Parathyroid adenoma (tissue), 2 donors: ENCODE data around the gene PPP1R1A.

ENCODE experiments used
- H2AFZ ChIP-seq: fragments of 300-600 bp; sonication (generic); one replicate; pipeline ENCODE4 v1.7.0; 2017; ENCODE audit warnings: antibody characterized with exemption, mild to moderate bottlenecking
- H3K27ac ChIP-seq: fragments of 300-600 bp; sonication (generic); one replicate; pipeline ENCODE4 v1.7.0; 2017
- H3K27me3 ChIP-seq: fragments of 300-600 bp; sonication (generic); one replicate; pipeline ENCODE4 v1.7.0; 2017; ENCODE audit warnings: low read length; ENCODE audit not compliant: control insufficient read depth, insufficient read depth
- H3K36me3 ChIP-seq: fragments of 300-600 bp; sonication (generic); one replicate; pipeline ENCODE4 v1.7.0; 2017; ENCODE audit warnings: low read length; ENCODE audit not compliant: control insufficient read depth, insufficient read depth
- H3K4me1 ChIP-seq: fragments of 300-600 bp; sonication (generic); one replicate; pipeline ENCODE4 v1.7.0; 2017; ENCODE audit warnings: control low read depth
- H3K4me2 ChIP-seq: fragments of 300-600 bp; sonication (generic); one replicate; pipeline ENCODE4 v1.7.0; 2017; ENCODE audit warnings: low read length
- H3K4me3 ChIP-seq: fragments of 300-600 bp; sonication (generic); one replicate; pipeline ENCODE4 v1.7.0; 2017; ENCODE audit warnings: low read depth, low read length
- H3K79me2 ChIP-seq: fragments of 300-600 bp; sonication (generic); one replicate; pipeline ENCODE4 v1.7.0; 2017; ENCODE audit warnings: control low read depth
- H3K9ac ChIP-seq: fragments of 300-600 bp; sonication (generic); one replicate; pipeline ENCODE4 v1.7.0; 2017; ENCODE audit warnings: mild to moderate bottlenecking
- H3K9me3 ChIP-seq: fragments of 300-600 bp; sonication (generic); one replicate; pipeline ENCODE4 v1.7.0; 2017; ENCODE audit warnings: low read length; ENCODE audit not compliant: control insufficient read depth
- CTCF ChIP-seq: fragments of 300-600 bp; sonication (generic); IDR thresholded peaks from one replicate; pipeline ENCODE4 v1.7.0; 2017; ENCODE audit warnings: antibody characterized with exemption, mild to moderate bottlenecking
- donor health status: primary hyperparathyroidism.

PPP1R1A gene

GRCh38 chr12:54624315-54625279 lies 36.1 kb upstream of the PPP1R1A start:
- H3K27ac ChIP-seq: no peak overlapping the region
- H3K36me3 ChIP-seq: no peaks in the 10 kb centered on the region
- no peaks in the 10 kb centered on the region for H3K4me1 ChIP-seq
- H3K9ac ChIP-seq: no peak overlapping the region
- no peak overlapping the region for H2AFZ ChIP-seq
- H3K79me2 ChIP-seq: no peaks in the 10 kb centered on the region
- H3K4me3 ChIP-seq: no peak overlapping the region
- no peak overlapping the region for H3K4me2 ChIP-seq
- TF ChIP-seq CTCF: no peak
- H3K27me3 ChIP-seq: no peaks in the 10 kb centered on the region
- H3K9me3 ChIP-seq: no peaks in the 10 kb centered on the region

GRCh38 chr12:54622463-54623183 lies 34.2 kb upstream of the PPP1R1A start:
- Histone ChIP-seq H3K4me3 (no peak overlapping the region), H3K79me2 (no peaks in the 10 kb centered on the region), H3K9ac (no peak overlapping the region), H3K36me3 (no peaks in the 10 kb centered on the region), H3K27ac (no peak overlapping the region), H3K4me1 (no peaks in the 10 kb centered on the region), H2AFZ (no peak overlapping the region), H3K9me3 (no peaks in the 10 kb centered on the region), H3K4me2 (no peak overlapping the region), H3K27me3 (no peaks in the 10 kb centered on the region)
- no peak for TF ChIP-seq CTCF

GRCh38 chr12:54616933-54617680 lies 28.6 kb upstream of the PPP1R1A start:
- no peak for TF ChIP-seq CTCF
- no peaks in the 10 kb centered on the region for H3K9me3 ChIP-seq
- H3K4me2 ChIP-seq: peak overlapping the region; percentile 3
- no peaks in the 10 kb centered on the region for H3K79me2 ChIP-seq
- H3K4me1 ChIP-seq: peaks cover 24% of the 10 kb centered on the region
- no peaks in the 10 kb centered on the region for H3K27me3 ChIP-seq
- H3K36me3 ChIP-seq: no peaks in the 10 kb centered on the region
- H2AFZ ChIP-seq: no peak overlapping the region
- H3K9ac ChIP-seq: no peak overlapping the region
- H3K27ac ChIP-seq: no peak overlapping the region
- H3K4me3 ChIP-seq: no peak overlapping the region

GRCh38 chr12:54612225-54612750 lies 23.8 kb upstream of the PPP1R1A start:
- Histone ChIP-seq H3K4me1 (peaks cover 30% of the 10 kb centered on the region), H3K4me3 (no peak overlapping the region), H3K4me2 (no peak overlapping the region), H3K36me3 (no peaks in the 10 kb centered on the region), H3K9ac (no peak overlapping the region), H3K27me3 (no peaks in the 10 kb centered on the region), H3K79me2 (no peaks in the 10 kb centered on the region), H2AFZ (no peak overlapping the region), H3K27ac (no peak overlapping the region), H3K9me3 (no peaks in the 10 kb centered on the region)
- no peak for TF ChIP-seq CTCF
